GM19240 (cell line): ENCODE data around the gene INPP5B.
"Not testable (repeated sequence)": the region's sequence is repeated elsewhere in the genome, so short reads cannot be mapped to it uniquely, and the experiment has no call there.

Experiments
- DNase-seq: peaks from one replicate; pipeline ENCODE4 v3.0.0; 2011; ENCODE audit warnings: low spot score; ENCODE audit not compliant: insufficient read length

INPP5B gene

GRCh38 chr1:37914719-37915475 lies 32.0 kb downstream of the INPP5B start:
- DNase-seq = no peak

GRCh38 chr1:37911478-37911877 lies 35.4 kb downstream of the INPP5B start:
- DNase-seq = not testable (repeated sequence)

GRCh38 chr1:37910886-37911285 lies 36.0 kb downstream of the INPP5B start:
- DNase-seq = not testable (repeated sequence)

GRCh38 chr1:37908531-37908930 lies 38.3 kb downstream of the INPP5B start:
- not testable (repeated sequence) for DNase-seq

- DNase-seq = not testable (repeated sequence)
These were observed 39.3 kb downstream of the INPP5B start for GRCh38 chr1:37907416-37908125.

GRCh38 chr1:37906591-37906990 lies 40.3 kb downstream of the INPP5B start:
- not testable (repeated sequence) for DNase-seq

GRCh38 chr1:37905727-37906126 lies 41.1 kb downstream of the INPP5B start:
- DNase-seq = no peak

- not testable (repeated sequence) for DNase-seq
These were observed 42.9 kb downstream of the INPP5B start for GRCh38 chr1:37903921-37904320.

GRCh38 chr1:37902983-37903382 lies 43.9 kb downstream of the INPP5B start:
- no peak for DNase-seq

GRCh38 chr1:37901893-37902225 lies 45.0 kb downstream of the INPP5B start:
- DNase-seq = no peak

- DNase-seq = peak; percentile 33
These were observed 45.5 kb downstream of the INPP5B start for GRCh38 chr1:37901191-37901892.

- not testable (repeated sequence) for DNase-seq
These were observed 49.3 kb downstream of the INPP5B start for GRCh38 chr1:37897563-37897962.

GRCh38 chr1:37893673-37894072 lies 53.2 kb downstream of the INPP5B start:
- DNase-seq = no peak

- no peak for DNase-seq
These were observed 54.5 kb downstream of the INPP5B start for GRCh38 chr1:37892151-37893047.

- DNase-seq = peak; percentile 21
These were observed 56.4 kb downstream of the INPP5B start for GRCh38 chr1:37890378-37891014.

- no peak for DNase-seq
These were observed 58.7 kb downstream of the INPP5B start for GRCh38 chr1:37888022-37888700.

GRCh38 chr1:37884145-37884544 lies 62.7 kb downstream of the INPP5B start:
- no peak for DNase-seq

- DNase-seq = no peak
These were observed 63.2 kb downstream of the INPP5B start for GRCh38 chr1:37883671-37884070.

- DNase-seq = no peak
These were observed 67.0 kb downstream of the INPP5B start for GRCh38 chr1:37879865-37880264.

- DNase-seq = no peak
These were observed 68.8 kb downstream of the INPP5B start for GRCh38 chr1:37878071-37878470.
